ENCODE data around the gene ECM2.

ECM2 gene

GRCh38 chr9:92478783-92479182, 57.0 kb downstream of the ECM2 start:
- no peak overlapping the region for H3K4me3 ChIP-seq (ENCODE audit: low read depth, low read length)
- no peaks in the 10 kb centered on the region for H3K9me3 ChIP-seq (ENCODE audit: control insufficient read depth, insufficient read depth, low read length)
- no peaks in the 10 kb centered on the region for H3K27me3 ChIP-seq (ENCODE audit: control insufficient read depth, insufficient read depth, low read length)
- no peak overlapping the region for H3K9ac ChIP-seq (ENCODE audit: low read depth, low read length)
- H3K4me1 ChIP-seq (ENCODE audit: control insufficient read depth, insufficient read depth, low read length), result peaks cover 12% of the 10 kb centered on the region
- H3K36me3 ChIP-seq (ENCODE audit: control insufficient read depth, insufficient read depth, low read length), result no peaks in the 10 kb centered on the region

- Histone ChIP-seq H3K4me1 (ENCODE audit: control insufficient read depth, insufficient read depth, low read length) (peaks cover 12% of the 10 kb centered on the region), H3K4me3 (ENCODE audit: low read depth, low read length) (no peak overlapping the region), H3K27me3 (ENCODE audit: control insufficient read depth, insufficient read depth, low read length) (no peaks in the 10 kb centered on the region), H3K9ac (ENCODE audit: low read depth, low read length) (no peak overlapping the region), H3K9me3 (ENCODE audit: control insufficient read depth, insufficient read depth, low read length) (no peaks in the 10 kb centered on the region), H3K36me3 (ENCODE audit: control insufficient read depth, insufficient read depth, low read length) (no peaks in the 10 kb centered on the region)
Measured at GRCh38 chr9:92476962-92477361, 58.8 kb downstream of the ECM2 start.

GRCh38 chr9:92474587-92474986, 61.2 kb downstream of the ECM2 start:
- Histone ChIP-seq H3K4me1 (ENCODE audit: control insufficient read depth, insufficient read depth, low read length) (no peaks in the 10 kb centered on the region), H3K9me3 (ENCODE audit: control insufficient read depth, insufficient read depth, low read length) (no peaks in the 10 kb centered on the region), H3K27me3 (ENCODE audit: control insufficient read depth, insufficient read depth, low read length) (no peaks in the 10 kb centered on the region), H3K36me3 (ENCODE audit: control insufficient read depth, insufficient read depth, low read length) (no peaks in the 10 kb centered on the region), H3K4me3 (ENCODE audit: low read depth, low read length) (no peak overlapping the region), H3K9ac (ENCODE audit: low read depth, low read length) (no peak overlapping the region)

- Histone ChIP-seq H3K9ac (ENCODE audit: low read depth, low read length) (no peak overlapping the region), H3K9me3 (ENCODE audit: control insufficient read depth, insufficient read depth, low read length) (no peaks in the 10 kb centered on the region), H3K27me3 (ENCODE audit: control insufficient read depth, insufficient read depth, low read length) (no peaks in the 10 kb centered on the region), H3K4me3 (ENCODE audit: low read depth, low read length) (no peak overlapping the region), H3K36me3 (ENCODE audit: control insufficient read depth, insufficient read depth, low read length) (no peaks in the 10 kb centered on the region), H3K4me1 (ENCODE audit: control insufficient read depth, insufficient read depth, low read length) (no peaks in the 10 kb centered on the region)
Measured at GRCh38 chr9:92468206-92468605, 67.6 kb downstream of the ECM2 start.

GRCh38 chr9:92467511-92467910, 68.3 kb downstream of the ECM2 start:
- Histone ChIP-seq H3K27me3 (ENCODE audit: control insufficient read depth, insufficient read depth, low read length) (no peaks in the 10 kb centered on the region), H3K36me3 (ENCODE audit: control insufficient read depth, insufficient read depth, low read length) (no peaks in the 10 kb centered on the region), H3K9ac (ENCODE audit: low read depth, low read length) (no peak overlapping the region), H3K4me3 (ENCODE audit: low read depth, low read length) (no peak overlapping the region), H3K9me3 (ENCODE audit: control insufficient read depth, insufficient read depth, low read length) (no peaks in the 10 kb centered on the region), H3K4me1 (ENCODE audit: control insufficient read depth, insufficient read depth, low read length) (no peaks in the 10 kb centered on the region)

- Histone ChIP-seq H3K4me1 (ENCODE audit: control insufficient read depth, insufficient read depth, low read length) (no peaks in the 10 kb centered on the region), H3K9me3 (ENCODE audit: control insufficient read depth, insufficient read depth, low read length) (no peaks in the 10 kb centered on the region), H3K27me3 (ENCODE audit: control insufficient read depth, insufficient read depth, low read length) (no peaks in the 10 kb centered on the region), H3K36me3 (ENCODE audit: control insufficient read depth, insufficient read depth, low read length) (no peaks in the 10 kb centered on the region), H3K4me3 (ENCODE audit: low read depth, low read length) (no peak overlapping the region), H3K9ac (ENCODE audit: low read depth, low read length) (no peak overlapping the region)
Measured at GRCh38 chr9:92467041-92467440, 68.7 kb downstream of the ECM2 start.

- Histone ChIP-seq H3K9me3 (ENCODE audit: control insufficient read depth, insufficient read depth, low read length) (no peaks in the 10 kb centered on the region), H3K36me3 (ENCODE audit: control insufficient read depth, insufficient read depth, low read length) (no peaks in the 10 kb centered on the region), H3K9ac (ENCODE audit: low read depth, low read length) (no peak overlapping the region), H3K4me3 (ENCODE audit: low read depth, low read length) (no peak overlapping the region), H3K4me1 (ENCODE audit: control insufficient read depth, insufficient read depth, low read length) (no peaks in the 10 kb centered on the region), H3K27me3 (ENCODE audit: control insufficient read depth, insufficient read depth, low read length) (no peaks in the 10 kb centered on the region)
Measured at GRCh38 chr9:92463984-92464383, 71.8 kb downstream of the ECM2 start.

GRCh38 chr9:92463387-92463786, 72.4 kb downstream of the ECM2 start:
- Histone ChIP-seq H3K9me3 (ENCODE audit: control insufficient read depth, insufficient read depth, low read length) (no peaks in the 10 kb centered on the region), H3K4me1 (ENCODE audit: control insufficient read depth, insufficient read depth, low read length) (no peaks in the 10 kb centered on the region), H3K27me3 (ENCODE audit: control insufficient read depth, insufficient read depth, low read length) (no peaks in the 10 kb centered on the region), H3K36me3 (ENCODE audit: control insufficient read depth, insufficient read depth, low read length) (no peaks in the 10 kb centered on the region), H3K4me3 (ENCODE audit: low read depth, low read length) (no peak overlapping the region), H3K9ac (ENCODE audit: low read depth, low read length) (no peak overlapping the region)

GRCh38 chr9:92457576-92457975, 78.2 kb downstream of the ECM2 start:
- no peaks in the 10 kb centered on the region for H3K27me3 ChIP-seq (ENCODE audit: control insufficient read depth, insufficient read depth, low read length)
- H3K9ac ChIP-seq (ENCODE audit: low read depth, low read length), result no peak overlapping the region
- H3K36me3 ChIP-seq (ENCODE audit: control insufficient read depth, insufficient read depth, low read length), result no peaks in the 10 kb centered on the region
- no peaks in the 10 kb centered on the region for H3K9me3 ChIP-seq (ENCODE audit: control insufficient read depth, insufficient read depth, low read length)
- H3K4me3 ChIP-seq (ENCODE audit: low read depth, low read length), result no peak overlapping the region
- no peaks in the 10 kb centered on the region for H3K4me1 ChIP-seq (ENCODE audit: control insufficient read depth, insufficient read depth, low read length)

GRCh38 chr9:92455217-92455616, 80.6 kb downstream of the ECM2 start:
- H3K9ac ChIP-seq (ENCODE audit: low read depth, low read length), result no peak overlapping the region
- H3K36me3 ChIP-seq (ENCODE audit: control insufficient read depth, insufficient read depth, low read length), result no peaks in the 10 kb centered on the region
- no peaks in the 10 kb centered on the region for H3K9me3 ChIP-seq (ENCODE audit: control insufficient read depth, insufficient read depth, low read length)
- H3K27me3 ChIP-seq (ENCODE audit: control insufficient read depth, insufficient read depth, low read length), result no peaks in the 10 kb centered on the region
- no peaks in the 10 kb centered on the region for H3K4me1 ChIP-seq (ENCODE audit: control insufficient read depth, insufficient read depth, low read length)
- H3K4me3 ChIP-seq (ENCODE audit: low read depth, low read length), result no peak overlapping the region

- Histone ChIP-seq H3K4me1 (ENCODE audit: control insufficient read depth, insufficient read depth, low read length) (no peaks in the 10 kb centered on the region), H3K9me3 (ENCODE audit: control insufficient read depth, insufficient read depth, low read length) (no peaks in the 10 kb centered on the region), H3K27me3 (ENCODE audit: control insufficient read depth, insufficient read depth, low read length) (no peaks in the 10 kb centered on the region), H3K36me3 (ENCODE audit: control insufficient read depth, insufficient read depth, low read length) (no peaks in the 10 kb centered on the region), H3K4me3 (ENCODE audit: low read depth, low read length) (no peak overlapping the region), H3K9ac (ENCODE audit: low read depth, low read length) (no peak overlapping the region)
Measured at GRCh38 chr9:92446536-92446935, 89.3 kb downstream of the ECM2 start.

Measured in iPS-15b (cell line).